MCF 10A (cell line): ENCODE results near the gene FOXA3. TPM values are rescaled to one million over a fixed set of nuclear protein-coding genes. Genes with fewer than 3 reads are reported as not detected.
A peak's percentile ranks its signal among the peaks of the same experiment; 100 is the strongest.

ENCODE experiments used
- BruUV-seq: library from RNA; stranded (reverse); fragments of 400-500 nt; replicated peaks from 2 replicates; lab custom pipeline; 2021; lab: Mats Ljungman, UMichigan
- CTCF ChIA-PET: fragments of 300-600 bp; sonication (Branson Sonifier 250); formaldehyde crosslinking; extraction: SDS; loops from one replicate; lab custom pipeline; 2021; ENCODE audit warnings: antibody characterized with exemption, inconsistent platforms; lab: Yijun Ruan, JAX
- POLR2A ChIA-PET: fragments of 300-600, 350-650 bp; sonication (Branson Sonifier 250); formaldehyde crosslinking; extraction: SDS; loops from one replicate; lab custom pipeline; 2020; ENCODE audit warnings: antibody characterized with exemption, inconsistent platforms; lab: Yijun Ruan, JAX
- DNase-seq: peaks from one replicate; pipeline ENCODE4 v3.0.0-alpha.2; 2018; ENCODE audit not compliant: unreplicated experiment
- H3K27ac Mint-ChIP-seq: one replicate; pipeline ENCODE4 v1.8.0; 2022; ENCODE audit warnings: mild to moderate bottlenecking, low read depth, mixed read lengths; ENCODE audit not compliant: unreplicated experiment
- H3K27me3 Mint-ChIP-seq: one replicate; pipeline ENCODE4 v1.8.0; 2022; ENCODE audit warnings: mixed read lengths; ENCODE audit not compliant: insufficient read depth, unreplicated experiment
- H3K36me3 Mint-ChIP-seq: one replicate; pipeline ENCODE4 v1.8.0; 2022; ENCODE audit warnings: mild to moderate bottlenecking, moderate library complexity, mixed read lengths; ENCODE audit not compliant: insufficient read depth, unreplicated experiment
- H3K4me1 Mint-ChIP-seq: one replicate; pipeline ENCODE4 v1.8.0; 2022; ENCODE audit warnings: mixed read lengths; ENCODE audit not compliant: insufficient read depth, unreplicated experiment
- H3K4me3 Mint-ChIP-seq: one replicate; pipeline ENCODE4 v1.8.0; 2022; ENCODE audit warnings: mild to moderate bottlenecking, moderate library complexity, mixed read lengths; ENCODE audit not compliant: unreplicated experiment
- H3K9me3 Mint-ChIP-seq: one replicate; pipeline ENCODE4 v1.8.0; 2022; ENCODE audit warnings: mixed read lengths; ENCODE audit not compliant: unreplicated experiment
- CTCF ChIP-seq: fragments of 200-600 bp; IDR thresholded peaks from one replicate; pipeline ENCODE4 v1.8.0; 2022; ENCODE audit warnings: antibody characterized with exemption, mild to moderate bottlenecking; ENCODE audit not compliant: unreplicated experiment
- intact Hi-C: fragments of 100-400 bp; cut with micrococcal nuclease; formaldehyde crosslinking; loops from 2 replicates; pipeline ENCODE4 v1.14.1; 2022
- total RNA-seq: library from RNA; stranded (reverse); gene quantifications from 2 replicates; pipeline ENCODE4 v1.2.3, GENCODE V29; 2022

FOXA3 gene
- total RNA-seq, 1 experiment from 2014 or later = not detected

- no TSS peak for BruUV-seq
- Mint-ChIP-seq H3K27ac (no peak overlapping the region), H3K36me3 (peaks cover 59% of the 10 kb centered on the region), H3K27me3 (no peaks in the 10 kb centered on the region), H3K9me3 (no peaks in the 10 kb centered on the region), H3K4me1 (peaks cover 6% of the 10 kb centered on the region), H3K4me3 (no peak overlapping the region)
- intact Hi-C loops = no loop called here
- no peak for DNase-seq
- no peak for TF ChIP-seq CTCF
- POLR2A ChIA-PET = no interaction called here
- CTCF ChIA-PET = no interaction called here
Observed at GRCh38 chr19:45897261-45897812, 33.2 kb downstream of the FOXA3 start.

- DNase-seq = no peak
- ChIA-PET POLR2A (no interaction called here), CTCF (no interaction called here)
- Mint-ChIP-seq H3K36me3 (peaks cover 52% of the 10 kb centered on the region), H3K4me3 (no peak overlapping the region), H3K9me3 (no peaks in the 10 kb centered on the region), H3K4me1 (peaks cover 6% of the 10 kb centered on the region), H3K27ac (no peak overlapping the region), H3K27me3 (no peaks in the 10 kb centered on the region)
- no TSS peak for BruUV-seq
- TF ChIP-seq CTCF = no peak
- intact Hi-C loops = no loop called here
Observed at GRCh38 chr19:45899253-45899652, 35.1 kb downstream of the FOXA3 start.

- POLR2A ChIA-PET = interaction anchor here (0.6 to 4.4 kb wide), 3 partner anchors 13 to 94 kb away, joined by 3 to 46 read pairs (median 3); partner anchors contain the start of gene IRF2BP1
- CTCF ChIA-PET = interaction anchor here (0.6 to 1.5 kb wide), 3 partner anchors 12 to 83 kb away, joined by 3 to 5 read pairs (median 3); no protein-coding TSS in a partner anchor
- no peak overlapping the region for H3K4me3 Mint-ChIP-seq
- BruUV-seq = TSS peak; percentile 28
- H3K27ac Mint-ChIP-seq = no peak overlapping the region
- TF ChIP-seq CTCF = no peak
- H3K36me3 Mint-ChIP-seq = peaks cover 52% of the 10 kb centered on the region
- peaks cover 6% of the 10 kb centered on the region for H3K4me1 Mint-ChIP-seq
- intact Hi-C loops = no loop called here
- no peaks in the 10 kb centered on the region for H3K9me3 Mint-ChIP-seq
- no peaks in the 10 kb centered on the region for H3K27me3 Mint-ChIP-seq
- DNase-seq = no peak
Observed at GRCh38 chr19:45899919-45900589, 35.9 kb downstream of the FOXA3 start.

GRCh38 chr19:45900738-45901431, 36.8 kb downstream of the FOXA3 start:
- Mint-ChIP-seq H3K9me3 (no peaks in the 10 kb centered on the region), H3K27me3 (no peaks in the 10 kb centered on the region), H3K4me3 (peak overlapping the region; percentile 52), H3K27ac (no peak overlapping the region), H3K4me1 (peaks cover 6% of the 10 kb centered on the region), H3K36me3 (peaks cover 44% of the 10 kb centered on the region)
- intact Hi-C loops = no loop called here
- POLR2A ChIA-PET = interaction anchor here (0.7 to 4.4 kb wide), 4 partner anchors 14 to 232 kb away, joined by 3 to 46 read pairs (median 4); partner anchors contain the start of genes IRF2BP1 and SYMPK
- TF ChIP-seq CTCF = no peak
- BruUV-seq = no TSS peak
- CTCF ChIA-PET = interaction anchor here (0.6 to 1.8 kb wide), 6 partner anchors 9 to 108 kb away, joined by 3 to 8 read pairs (median 4); no protein-coding TSS in a partner anchor
- no peak for DNase-seq
